Suppressor macrophage treated with lipopolysaccharide for 1 hour (primary cell): ENCODE measurements around the gene PAFAH1B2.
"Not testable (repeated sequence)": the region's sequence is repeated elsewhere in the genome, so short reads cannot be mapped to it uniquely, and the experiment has no call there.

ENCODE experiments used
- DNase-seq, 3 donors: peaks; one replicate each; pipeline ENCODE4 v3.0.0-alpha.2; 2020 to 2022

PAFAH1B2 gene

DNA sequence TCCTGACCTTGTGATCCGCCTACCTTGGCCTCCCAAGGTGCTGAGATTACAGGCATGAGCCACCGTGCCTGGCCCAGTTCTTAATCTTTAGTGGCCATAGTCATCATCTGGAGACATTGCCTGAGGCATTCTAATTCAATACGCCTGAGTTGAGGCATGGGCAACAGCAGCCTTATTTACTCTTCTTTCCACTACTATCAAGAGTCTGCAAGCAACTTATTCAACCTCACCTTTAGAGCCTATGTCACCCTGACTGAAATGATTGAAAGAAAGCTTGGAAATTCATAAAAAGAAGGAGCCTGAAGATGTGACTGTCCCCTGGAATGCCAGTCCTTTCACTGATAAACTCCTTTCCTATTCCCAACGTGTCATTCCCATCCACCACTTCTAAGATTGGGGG is 15.8 kb upstream of the PAFAH1B2 start:
- no peak for DNase-seq

DNA sequence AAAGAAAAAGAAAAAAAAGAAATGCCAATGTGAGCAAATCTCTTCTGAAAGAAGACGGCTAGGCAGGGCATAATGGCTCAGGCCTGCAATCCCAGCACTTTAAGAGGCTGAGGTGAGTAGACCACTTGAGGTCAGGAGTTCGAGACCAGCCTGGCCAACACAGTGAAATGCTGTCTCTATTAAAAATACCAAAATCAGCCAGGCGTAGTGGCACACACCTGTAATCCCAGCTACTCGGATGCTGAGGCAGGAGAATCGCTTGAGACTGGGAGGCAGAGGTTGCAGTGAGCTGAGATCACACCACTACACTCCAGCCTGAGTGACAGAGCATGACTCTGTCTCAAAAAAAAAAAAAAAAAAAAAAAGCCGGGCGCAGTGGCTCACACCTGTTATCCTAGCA is 13.7 kb upstream of the PAFAH1B2 start:
- not testable (repeated sequence) for DNase-seq

DNA sequence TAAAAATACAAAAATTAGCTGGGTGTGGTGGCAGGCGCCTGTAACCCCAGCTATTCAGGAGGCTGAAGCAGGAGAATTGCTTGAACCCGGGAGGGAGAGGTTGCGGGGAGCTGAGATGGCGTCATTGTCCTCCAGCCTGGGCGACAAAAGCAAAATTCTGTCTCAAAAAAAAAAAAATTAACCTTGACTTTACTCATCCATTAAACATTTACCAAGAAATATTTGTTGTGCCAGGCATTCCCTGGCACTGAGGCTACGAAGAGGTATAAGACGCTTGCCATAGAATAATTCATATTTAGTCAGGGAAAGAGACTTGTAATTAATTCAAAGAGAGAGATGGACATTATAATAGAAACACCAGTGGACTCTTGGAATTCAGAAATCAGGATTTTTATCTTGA is 13.2 kb upstream of the PAFAH1B2 start:
- DNase-seq: no peak

DNA sequence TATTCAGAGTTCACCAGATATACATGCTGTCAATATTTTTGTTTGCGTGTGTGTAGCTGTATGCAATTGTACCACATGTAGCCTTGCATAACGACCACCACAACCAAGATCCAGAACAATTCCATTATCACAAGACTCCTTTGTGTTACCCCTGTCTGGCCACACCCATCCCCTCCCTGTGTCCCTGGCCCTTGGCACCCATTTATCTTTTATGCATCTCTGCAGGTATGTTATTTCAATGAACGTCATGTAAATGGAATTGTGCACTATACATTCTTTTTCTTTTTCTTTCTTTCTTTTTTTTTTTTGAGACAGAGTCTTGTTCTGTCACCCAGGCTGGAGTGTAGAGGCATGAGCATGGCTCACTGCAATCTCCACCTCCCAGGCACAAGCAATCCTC is 9.7 kb upstream of the PAFAH1B2 start:
- DNase-seq: no peak

DNA sequence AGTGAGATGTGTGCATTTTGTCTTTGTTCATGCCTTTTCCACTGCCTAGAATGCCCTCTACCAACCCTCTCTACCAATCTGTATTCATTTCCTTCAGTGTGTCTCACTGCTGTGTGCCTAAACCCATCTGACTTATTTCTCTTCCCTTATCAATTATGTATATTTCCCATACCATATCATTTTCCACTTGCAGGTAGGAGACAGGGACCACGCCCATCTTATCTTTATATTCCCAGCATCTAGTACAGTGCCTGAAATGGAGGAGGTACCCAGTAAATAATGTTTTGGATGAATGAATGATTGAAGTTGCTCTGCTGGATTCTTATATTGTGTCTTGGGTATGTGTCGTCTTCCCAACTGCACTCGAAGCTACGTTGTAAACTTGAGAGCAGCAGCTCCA is 9.1 kb upstream of the PAFAH1B2 start:
- not testable (repeated sequence) for DNase-seq

DNA sequence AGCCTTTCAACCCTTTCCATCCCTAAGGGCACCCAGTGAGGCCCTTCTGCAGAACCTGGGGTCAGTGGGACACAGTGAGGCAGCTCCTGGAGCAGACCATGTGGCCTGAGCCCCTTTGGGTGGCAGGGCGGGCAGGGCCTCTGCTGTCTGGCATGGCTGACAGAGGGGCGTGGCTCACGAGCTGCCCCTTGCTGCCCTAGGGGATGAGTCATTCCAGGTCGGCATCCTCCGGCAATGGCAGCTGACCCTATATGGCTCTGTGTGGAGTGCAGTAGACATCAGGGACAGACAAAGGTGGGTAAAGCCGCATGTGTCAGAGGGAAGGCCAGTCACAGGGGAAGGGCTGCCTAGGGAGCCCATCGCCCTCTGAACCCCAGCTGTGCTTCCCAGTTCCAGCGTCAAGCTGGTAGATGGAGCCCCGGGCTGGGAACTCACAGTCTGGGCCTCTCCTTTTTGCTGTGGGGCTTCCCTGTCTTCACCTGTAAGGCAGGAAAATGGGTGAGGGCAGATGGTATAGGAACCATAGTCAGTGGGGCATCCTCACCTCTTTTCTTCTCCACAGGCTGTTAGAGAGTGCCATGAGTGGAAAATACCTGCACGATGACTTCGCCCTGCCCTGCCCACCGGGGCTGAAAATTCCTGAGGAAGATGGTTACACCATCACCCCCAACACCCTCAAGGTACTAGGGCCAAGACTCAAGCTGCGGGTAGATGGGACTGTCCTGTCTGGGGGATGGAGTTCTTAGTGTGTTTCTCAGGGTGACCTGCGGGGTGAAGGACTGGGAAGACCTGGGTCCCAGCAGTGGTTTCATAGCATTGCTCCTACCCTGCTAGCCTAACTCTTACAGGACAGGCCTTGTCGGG is 6.6 kb upstream of the PAFAH1B2 start:
- DNase-seq: not testable (repeated sequence)

DNA sequence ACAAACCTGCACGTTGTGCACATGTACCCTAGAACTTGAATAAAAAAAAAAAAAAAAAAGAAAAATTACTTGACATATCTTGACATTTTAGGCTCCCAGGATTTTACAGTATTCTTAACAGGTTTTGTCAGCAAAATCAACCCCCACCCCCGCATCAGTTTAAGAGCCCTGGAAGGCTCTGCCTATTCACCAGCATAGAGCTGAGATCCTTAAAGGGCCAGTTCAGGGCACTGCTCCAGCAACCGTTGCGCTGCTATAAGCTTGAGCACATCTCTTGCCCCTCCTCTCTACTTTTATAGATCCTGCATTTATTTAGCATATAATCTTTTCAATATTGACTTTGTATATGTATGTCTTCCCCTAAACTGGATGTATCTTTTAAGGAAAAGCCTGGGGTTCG is 697 bp upstream of the PAFAH1B2 start:
- DNase-seq: peak; percentile 54 to 67 (median 67)

DNA sequence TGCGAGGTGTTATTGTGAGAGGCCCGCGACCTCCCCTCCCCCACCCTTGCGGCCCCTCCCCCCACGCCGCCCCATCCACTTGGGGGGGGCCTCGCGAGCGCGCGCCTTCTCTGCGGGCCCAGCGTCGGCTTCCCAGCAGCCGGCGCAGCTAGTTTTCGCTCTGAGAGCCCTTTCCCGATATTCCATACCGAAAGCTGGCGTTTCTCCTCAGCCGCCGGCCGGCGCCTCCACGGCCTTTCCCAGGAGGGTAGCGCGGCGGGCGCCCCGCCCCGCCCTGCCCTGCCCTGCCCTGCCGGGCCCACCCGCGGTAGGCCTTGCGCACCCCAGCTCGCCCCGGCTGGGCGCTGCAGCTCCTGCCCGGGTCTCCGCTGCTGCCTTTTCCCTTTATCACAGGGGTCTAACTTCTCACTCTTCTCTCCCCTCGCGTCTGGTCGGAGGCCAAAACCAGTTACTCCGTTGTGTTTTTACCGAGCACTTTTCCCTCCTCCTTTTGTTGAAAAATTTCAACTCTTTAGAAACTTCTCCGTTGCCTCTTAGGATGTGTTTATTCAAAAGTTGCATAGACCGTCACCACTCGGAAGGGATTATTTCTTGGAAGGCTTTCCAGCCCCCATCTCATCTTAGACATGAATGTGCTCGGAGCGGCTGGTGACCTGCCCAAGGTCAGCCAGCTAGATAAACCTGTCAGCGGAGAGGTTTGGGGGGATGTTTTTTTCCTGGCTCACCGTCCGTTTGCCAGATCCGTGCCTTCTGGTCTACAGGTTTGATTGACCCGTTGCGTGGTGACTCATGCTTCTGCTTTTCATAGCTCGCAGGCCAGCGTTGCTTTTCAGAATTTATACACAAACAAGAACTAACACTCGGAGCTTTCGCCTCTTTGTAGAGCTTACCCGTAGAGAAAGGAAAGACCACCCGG is 648 bp downstream of the PAFAH1B2 start:
- peak; percentile 85 to 87 (median 85) for DNase-seq

DNA sequence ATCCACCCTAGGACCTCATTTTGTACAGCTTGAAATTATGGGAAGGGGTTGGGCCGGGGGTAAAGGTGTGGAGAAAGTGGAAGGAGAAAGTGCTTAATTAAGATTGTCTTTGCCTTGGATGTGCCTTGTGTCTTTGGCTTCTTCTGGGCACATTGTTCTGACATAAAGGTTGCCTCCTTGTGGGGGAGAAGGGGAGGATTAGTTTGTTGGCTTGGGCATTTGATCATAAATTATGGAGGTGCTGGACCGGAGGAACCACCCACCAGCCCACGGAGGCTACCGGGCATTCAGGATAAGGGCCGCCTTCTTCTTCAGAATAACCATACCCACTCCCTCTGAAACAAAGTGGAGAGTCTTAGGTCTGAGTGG is 1.3 kb downstream of the PAFAH1B2 start:
- DNase-seq: peak; percentile 26 to 47 (median 43)

DNA sequence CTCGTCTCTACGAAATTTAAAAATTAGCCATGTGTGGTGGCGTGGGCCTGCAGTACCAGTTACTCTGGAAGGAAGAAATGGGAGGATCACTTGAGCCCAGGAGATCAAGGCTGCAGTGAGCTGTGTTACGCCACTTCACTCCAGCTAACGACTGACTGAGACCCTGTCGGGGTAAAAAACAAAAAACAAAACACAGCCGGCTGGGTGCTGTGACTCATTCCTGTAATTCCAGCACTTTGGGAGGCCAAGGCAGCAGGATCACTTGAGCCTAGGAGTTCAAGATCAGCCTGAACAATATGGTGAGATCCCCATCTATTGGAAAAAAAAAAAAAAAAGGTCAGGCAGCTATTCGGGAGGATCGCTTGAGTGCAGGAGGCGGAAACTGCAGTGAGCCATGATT is 2.4 kb downstream of the PAFAH1B2 start:
- DNase-seq: no peak

DNA sequence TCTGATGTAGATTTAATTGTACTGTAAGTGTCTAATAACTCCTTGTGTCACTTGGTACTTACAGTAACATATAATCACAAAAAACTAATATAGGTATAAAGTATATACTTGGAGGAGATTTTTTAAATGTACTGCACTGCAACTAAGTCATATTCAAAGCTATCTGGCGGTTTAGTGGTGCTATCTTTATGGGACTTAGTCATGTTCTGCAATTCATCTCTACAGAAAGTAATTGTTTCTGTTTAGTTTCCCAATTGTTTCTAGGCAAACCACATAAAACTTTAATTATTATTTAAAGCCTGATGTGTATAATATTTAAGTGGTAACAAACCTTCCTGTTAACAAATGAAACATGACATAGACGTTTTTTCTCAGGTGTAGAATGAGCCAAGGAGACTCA is 8.0 kb downstream of the PAFAH1B2 start:
- no peak for DNase-seq

DNA sequence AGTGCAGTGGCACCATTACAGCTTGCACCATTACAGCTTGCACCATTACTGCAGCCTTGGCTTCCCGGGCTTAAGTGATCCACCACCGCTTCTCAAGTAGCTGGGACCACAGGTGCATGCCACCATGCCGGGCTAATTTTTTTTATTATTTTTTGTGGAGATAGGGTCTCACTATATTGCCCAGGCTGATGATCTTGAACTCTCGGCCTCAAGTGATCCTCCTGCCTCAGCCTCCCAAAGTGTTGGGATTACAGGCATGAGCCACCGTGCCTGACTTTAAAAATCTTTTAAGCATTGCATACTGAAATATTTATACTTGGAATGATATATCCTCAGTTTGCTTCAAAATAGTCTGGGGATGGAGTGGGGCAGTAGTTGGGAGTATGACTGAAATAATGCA is 10.4 kb downstream of the PAFAH1B2 start:
- no peak for DNase-seq

DNA sequence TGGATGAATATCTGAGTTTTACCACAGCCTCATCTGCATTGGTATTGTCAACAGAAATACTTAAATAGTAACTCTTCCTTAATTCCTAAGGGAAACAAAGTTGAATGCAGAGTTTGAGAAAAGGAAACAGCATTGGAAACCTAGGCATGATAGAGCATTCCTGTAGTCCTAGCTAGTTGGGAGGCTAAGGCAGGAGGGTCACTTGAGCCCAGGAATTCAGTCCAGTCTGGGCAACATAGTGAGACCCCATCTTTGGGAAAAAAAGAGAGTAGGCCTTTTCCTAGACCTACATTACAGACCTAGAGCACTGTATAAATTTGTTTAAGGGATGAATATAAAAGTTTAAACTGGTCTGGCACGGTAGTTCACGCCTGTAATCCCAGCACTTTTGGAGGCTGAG is 13.4 kb downstream of the PAFAH1B2 start:
- no peak for DNase-seq

DNA sequence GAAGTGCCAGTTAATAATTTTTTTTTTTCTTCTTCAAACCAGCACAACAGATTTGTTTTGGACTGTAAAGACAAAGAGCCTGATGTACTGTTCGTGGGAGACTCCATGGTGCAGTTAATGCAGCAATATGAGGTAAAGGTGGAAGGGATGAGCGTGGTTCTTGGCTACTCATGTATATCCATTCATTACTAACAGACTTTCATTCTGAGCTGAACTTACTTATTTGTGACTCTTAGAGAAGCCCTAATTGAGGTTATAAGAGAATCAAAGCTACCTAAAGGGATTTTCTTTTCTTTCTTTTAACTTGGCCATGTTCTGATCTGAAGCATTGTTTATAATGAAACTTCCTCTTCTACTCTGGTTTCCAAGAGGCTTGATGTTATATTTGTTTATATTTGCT is 15.8 kb downstream of the PAFAH1B2 start:
- no peak for DNase-seq

DNA sequence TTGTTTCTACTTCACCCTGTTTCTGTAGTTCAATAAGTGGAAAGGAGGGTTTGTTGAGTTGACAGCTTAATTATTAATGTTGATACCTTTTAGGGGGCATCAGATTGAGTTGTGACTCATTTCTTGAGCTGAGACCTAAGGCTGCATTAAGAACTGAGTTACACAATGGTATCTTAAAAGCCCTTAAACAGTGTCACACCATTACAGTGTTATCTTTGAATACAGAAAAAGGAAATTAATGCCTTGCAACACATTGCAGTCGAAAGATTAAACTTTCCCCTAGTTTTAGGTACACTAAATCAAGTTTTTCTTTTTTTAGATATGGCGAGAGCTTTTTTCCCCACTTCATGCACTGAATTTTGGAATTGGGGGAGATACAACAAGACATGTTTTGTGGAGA is 16.7 kb downstream of the PAFAH1B2 start:
- DNase-seq: no peak

DNA sequence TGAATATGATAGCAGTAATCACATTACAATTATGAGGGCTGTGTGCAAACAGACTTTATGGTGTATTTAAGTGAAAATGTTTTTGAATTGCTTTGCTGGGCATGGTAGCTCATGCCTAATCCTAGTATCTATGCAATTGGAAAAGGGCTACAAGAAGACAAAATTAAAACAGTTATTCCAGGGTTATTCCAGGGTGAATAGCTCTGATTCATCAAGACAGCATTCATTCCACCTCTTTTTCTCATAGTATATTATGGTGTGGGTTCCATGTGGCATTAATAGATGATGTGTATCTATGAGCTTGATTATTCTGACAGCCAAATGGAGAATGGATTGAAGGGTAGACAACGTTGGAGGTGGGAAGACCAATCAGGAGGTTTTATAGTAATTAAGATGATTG is 22.4 kb downstream of the PAFAH1B2 start:
- no peak for DNase-seq

DNA sequence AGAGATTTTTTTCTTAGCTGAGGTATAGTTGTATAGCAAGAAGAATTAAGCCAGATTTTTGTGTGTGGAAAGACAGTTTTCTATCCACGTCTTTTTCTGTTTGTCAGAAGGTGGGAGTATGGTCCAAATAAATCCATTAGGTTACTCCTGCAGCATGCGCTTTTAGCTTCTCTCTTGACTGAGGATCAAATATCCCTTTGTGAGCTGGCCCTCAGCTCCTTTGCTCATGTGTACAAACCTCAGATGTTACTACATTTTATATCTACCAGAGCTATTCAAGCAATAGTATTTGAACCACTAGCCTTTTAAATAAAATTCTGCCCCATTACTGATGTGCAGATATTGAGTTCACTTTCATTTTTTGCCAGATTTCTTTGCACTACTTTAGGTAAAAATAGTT is 25.6 kb downstream of the PAFAH1B2 start:
- no peak for DNase-seq

DNA sequence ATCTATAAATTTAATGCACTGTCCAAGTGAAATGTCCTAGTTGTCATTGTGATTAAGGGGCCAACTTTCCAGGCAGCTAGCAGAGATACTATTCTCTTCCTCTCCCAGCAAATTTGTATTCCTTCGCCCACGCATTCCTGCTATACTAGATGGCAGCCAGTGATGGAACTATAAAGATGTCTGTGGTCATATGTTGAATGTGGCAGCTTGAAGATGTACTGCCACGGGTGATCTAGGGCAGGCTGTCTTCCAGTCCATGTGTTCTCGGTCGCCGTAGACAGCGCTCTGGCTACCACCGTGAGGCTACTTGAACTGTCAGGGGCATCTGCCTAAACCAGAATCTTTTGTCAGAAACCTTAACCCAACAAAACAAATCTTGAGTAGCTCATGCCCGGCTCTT is 26.1 kb downstream of the PAFAH1B2 start:
- DNase-seq: no peak

DNA sequence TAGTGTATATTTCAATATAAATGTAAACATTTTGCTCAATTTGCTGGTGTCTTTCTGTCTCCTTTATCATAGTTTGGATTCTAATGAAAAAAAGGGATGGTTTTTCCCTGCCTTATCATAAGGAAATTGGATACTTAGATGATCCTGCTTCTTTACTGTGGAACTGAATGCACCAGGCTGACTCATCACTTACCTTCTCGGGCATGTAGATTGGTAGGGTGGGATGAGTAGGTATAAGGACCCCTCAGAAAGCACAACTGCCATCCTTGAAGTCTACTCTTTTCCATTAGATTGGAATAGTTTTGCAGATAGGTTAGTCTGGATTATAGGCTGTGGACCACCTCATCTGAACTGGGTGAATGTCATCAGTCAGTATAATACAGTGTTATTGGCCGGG is 26.9 kb downstream of the PAFAH1B2 start:
- DNase-seq: no peak

DNA sequence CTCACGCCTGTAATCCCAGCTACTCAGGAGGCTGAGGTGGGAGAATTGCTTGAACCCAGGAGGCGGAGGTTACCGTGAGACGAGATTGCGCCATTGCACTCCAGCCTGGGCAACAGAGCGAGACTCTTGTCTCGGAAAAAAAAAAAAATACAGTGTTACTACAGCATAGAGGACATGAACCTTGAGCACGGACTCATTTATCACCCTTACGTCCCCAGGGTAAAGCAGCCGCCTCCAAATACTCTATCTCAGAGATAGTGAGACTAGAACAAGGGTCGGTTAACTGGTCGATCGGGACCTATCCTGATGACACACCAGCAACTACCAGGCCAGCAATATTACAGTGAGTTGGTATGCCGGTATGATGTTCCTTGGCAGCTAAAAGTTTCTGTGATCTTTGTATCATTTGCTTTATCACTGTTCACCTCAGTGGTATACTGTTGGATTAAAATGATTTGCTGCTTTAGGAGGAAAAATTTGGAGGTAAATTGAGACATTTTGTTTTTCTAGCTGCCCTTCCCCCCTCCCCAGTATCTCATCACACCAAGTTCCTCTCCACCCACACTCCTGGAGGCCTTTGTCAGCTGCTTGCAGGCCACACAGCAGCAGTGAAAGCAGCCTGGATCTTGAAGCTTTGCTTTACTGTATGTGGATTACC is 27.4 kb downstream of the PAFAH1B2 start:
- DNase-seq: peak; percentile 76 to 82 (median 81)

DNA sequence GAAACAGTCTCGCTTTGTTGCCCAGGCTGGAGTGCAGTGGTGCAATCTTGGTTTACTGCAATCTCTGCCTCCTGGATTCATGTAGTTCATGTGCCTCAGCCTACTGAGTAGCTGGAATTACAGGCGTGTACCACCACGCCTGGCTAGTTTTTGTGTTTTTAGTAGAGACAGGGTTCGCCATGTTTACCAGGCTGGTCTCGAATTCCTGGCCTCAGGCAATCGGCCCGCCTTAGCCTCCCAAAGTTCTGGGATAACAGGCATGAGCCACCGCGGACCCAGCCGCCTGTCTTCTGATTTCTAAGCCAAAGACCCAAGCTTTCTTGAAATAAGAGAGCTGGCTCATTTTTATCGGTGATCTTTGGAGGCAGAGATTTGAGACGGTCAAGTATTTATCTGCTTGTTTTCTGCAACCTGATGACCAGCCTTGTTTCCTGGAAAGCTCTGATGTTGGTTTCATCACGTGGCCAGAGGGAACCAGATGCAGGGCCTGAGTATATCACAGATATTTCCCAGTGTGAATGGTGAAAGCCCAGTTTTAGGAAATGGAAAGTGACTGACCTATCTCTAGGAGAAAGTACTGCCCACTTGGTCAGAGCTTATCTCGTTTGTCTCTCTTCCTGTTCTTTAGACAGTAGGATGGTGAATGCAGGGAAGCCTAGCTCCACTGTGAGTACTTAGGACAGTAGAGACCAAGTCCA is 28.8 kb downstream of the PAFAH1B2 start:
- DNase-seq: peak; percentile 70 to 89 (median 75)

DNA sequence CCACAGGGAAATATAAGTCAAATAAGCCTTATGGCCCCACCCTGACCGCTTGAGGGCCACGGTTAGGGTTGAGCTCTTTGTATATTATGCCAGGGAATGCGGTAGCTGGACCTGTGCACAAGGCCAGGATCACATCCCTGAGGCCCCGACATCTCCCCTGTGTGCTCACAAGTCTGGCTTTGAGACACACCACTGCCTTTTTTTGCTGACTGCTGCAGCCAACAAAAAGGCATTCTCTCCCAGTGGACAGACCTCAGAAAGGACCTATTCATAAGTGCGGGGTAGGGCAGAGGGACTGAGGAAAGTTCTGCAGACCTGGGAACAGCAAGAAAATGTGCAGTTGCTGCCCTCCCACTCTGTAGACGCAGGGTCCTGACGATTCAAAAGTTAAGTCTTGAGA is 31.0 kb downstream of the PAFAH1B2 start:
- no peak for DNase-seq

DNA sequence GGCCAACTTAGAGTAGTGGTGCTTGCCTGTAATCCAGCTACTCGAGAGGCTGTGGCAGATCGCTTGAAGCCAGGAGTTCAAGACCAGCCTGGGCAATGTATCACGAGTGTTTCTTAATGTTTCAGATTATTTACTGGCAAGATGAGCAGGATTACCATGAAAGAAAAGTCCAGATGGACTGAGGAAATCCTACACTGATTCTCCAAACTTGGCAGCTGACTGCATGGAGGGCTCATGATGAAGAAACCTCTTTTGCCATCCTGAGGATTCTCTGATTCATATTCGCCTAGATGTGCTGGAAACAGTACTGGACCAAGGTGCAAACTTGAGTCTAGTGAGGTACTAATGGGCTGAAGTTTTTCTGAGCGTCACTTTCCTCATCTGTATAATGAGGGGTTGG is 31.7 kb downstream of the PAFAH1B2 start:
- DNase-seq: no peak
